ENCODE results near the gene REV3L. TPM values are rescaled to one million over a fixed set of nuclear protein-coding genes. Genes with fewer than 3 reads are reported as not detected.

Gene REV3L
- total RNA-seq, 1 experiment from 2014 or later: 12.8 TPM

DNA sequence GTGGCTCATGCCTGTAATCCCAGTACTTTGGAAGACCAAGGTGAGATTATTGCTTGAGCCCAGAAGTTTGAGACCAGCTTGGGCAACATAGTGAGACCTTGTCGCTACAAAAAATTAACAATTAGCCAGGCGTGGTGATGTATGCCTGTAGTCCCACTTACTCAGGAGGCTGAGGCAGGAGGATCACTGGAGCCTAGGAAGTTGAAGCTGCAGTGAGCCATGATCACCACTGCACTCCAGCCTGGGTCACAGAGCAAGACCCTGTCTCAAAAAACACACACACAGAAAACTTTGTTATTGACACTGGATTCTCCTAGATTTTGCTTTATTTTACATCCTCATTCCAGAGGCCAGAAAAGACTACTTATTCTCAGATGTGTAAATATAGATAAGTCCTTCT lies 9.5 kb upstream of the REV3L start (continued):
- TF ChIP-seq, protein P1, sequence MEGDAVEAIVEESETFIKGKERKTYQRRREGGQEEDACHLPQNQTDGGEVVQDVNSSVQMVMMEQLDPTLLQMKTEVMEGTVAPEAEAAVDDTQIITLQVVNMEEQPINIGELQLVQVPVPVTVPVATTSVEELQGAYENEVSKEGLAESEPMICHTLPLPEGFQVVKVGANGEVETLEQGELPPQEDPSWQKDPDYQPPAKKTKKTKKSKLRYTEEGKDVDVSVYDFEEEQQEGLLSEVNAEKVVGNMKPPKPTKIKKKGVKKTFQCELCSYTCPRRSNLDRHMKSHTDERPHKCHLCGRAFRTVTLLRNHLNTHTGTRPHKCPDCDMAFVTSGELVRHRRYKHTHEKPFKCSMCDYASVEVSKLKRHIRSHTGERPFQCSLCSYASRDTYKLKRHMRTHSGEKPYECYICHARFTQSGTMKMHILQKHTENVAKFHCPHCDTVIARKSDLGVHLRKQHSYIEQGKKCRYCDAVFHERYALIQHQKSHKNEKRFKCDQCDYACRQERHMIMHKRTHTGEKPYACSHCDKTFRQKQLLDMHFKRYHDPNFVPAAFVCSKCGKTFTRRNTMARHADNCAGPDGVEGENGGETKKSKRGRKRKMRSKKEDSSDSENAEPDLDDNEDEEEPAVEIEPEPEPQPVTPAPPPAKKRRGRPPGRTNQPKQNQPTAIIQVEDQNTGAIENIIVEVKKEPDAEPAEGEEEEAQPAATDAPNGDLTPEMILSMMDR (IDR thresholded peaks at IDR 0.05 in 2 of 3, conservative IDR thresholded peaks at IDR 0.05 in 1 of 3; ENCODE audit: borderline replicate concordance in 1 of 3, insufficient read depth in 1 of 3, low read depth in 2 of 3, low read length in 2 of 3): no peak
- no peak for TF ChIP-seq EZH2 (IDR thresholded peaks at IDR 0.05)

DNA sequence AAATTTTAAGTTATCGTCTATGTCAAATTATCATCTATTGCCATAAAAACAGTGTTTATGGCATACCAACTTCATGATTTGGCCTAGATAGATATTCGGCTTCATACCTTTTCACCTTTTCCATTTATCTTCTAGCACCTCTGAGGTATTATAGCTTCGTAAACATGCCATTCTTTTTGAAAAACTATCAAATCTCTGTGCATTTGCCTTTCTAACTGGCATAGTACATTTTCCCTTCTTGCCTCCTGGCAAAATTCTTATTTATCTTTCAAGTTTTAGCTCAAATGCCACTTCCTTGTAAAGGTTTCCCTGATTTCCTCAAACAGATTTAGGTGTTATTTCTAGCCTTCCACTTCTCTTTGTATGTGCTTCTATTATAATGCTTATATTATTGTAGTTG lies 7.0 kb upstream of the REV3L start:
- no peaks in the 10 kb centered on the region for H3K27me3 ChIP-seq (ENCODE audit: insufficient read depth, low read length)
- no peaks in the 10 kb centered on the region for H3K36me3 ChIP-seq (ENCODE audit: control insufficient read depth in 1 of 2, insufficient read depth in 2 of 2, low read length in 2 of 2)
- H3K4me3 ChIP-seq (replicated peaks in 1 of 2; ENCODE audit: low read depth in 1 of 2, low read length in 2 of 2): no peak overlapping the region
- H3K4me2 ChIP-seq (ENCODE audit: low read length): no peak overlapping the region
- H3K9ac ChIP-seq (ENCODE audit: low read length): no peak overlapping the region
- no peaks in the 10 kb centered on the region for H3K9me3 ChIP-seq (ENCODE audit: control insufficient read depth in 1 of 2, insufficient read depth in 1 of 2, low read depth in 1 of 2, low read length in 2 of 2)
- intact Hi-C loops (cut with micrococcal nuclease): no loop called here
- no peaks in the 10 kb centered on the region; a peak in 1 of 4 replicates for H3K4me1 ChIP-seq (ENCODE audit: control insufficient read depth in 1 of 2, insufficient read depth in 2 of 2, low read length in 2 of 2)
- no peaks in the 10 kb centered on the region for H3K9me2 ChIP-seq (ENCODE audit: insufficient read depth)
- ChIA-PET POLR2A (no interaction called here), CTCF (no interaction called here), RAD21 (ENCODE audit: low non-redundant PET in 1 of 2, low total read pairs in 2 of 2, uncharacterized antibody in 2 of 2, unreplicated experiment in 2 of 2) (no interaction called here)
- DNase-seq (ENCODE audit: low read depth, low spot score) (no peak), ATAC-seq (no peak)
- no peak overlapping the region for H3K27ac ChIP-seq (ENCODE audit: low read depth, low read length)
- BruUV-seq (replicated peaks): no TSS peak
- H4K20me1 ChIP-seq (ENCODE audit: insufficient read depth): no peaks in the 10 kb centered on the region
- H2AFZ ChIP-seq (ENCODE audit: low read depth, low read length, poor library complexity, severe bottlenecking): no peak overlapping the region
- H3K79me2 ChIP-seq (ENCODE audit: insufficient read depth, low read length): no peaks in the 10 kb centered on the region; the same call in 1 of the 2 replicates
- no peak for TF ChIP-seq EGR1 (IDR thresholded peaks at IDR 0.05; ENCODE audit: low read depth)
- no peak for TF ChIP-seq ZFX (IDR thresholded peaks at IDR 0.05)
- TF ChIP-seq ZNF274 (IDR thresholded peaks at IDR 0.05; ENCODE audit: low read depth, low read length): no peak
- no peak for TF ChIP-seq SIN3A (IDR thresholded peaks at IDR 0.05; ENCODE audit: low read depth)
- no peak for TF ChIP-seq YY1 (IDR thresholded peaks at IDR 0.05; ENCODE audit: extremely low read depth, insufficient replicate concordance, low read depth, low read length)
- TF ChIP-seq RAD21 (IDR thresholded peaks at IDR 0.05; ENCODE audit: low read depth): no peak
- no peak for TF ChIP-seq ELF1 (IDR thresholded peaks at IDR 0.05; ENCODE audit: borderline replicate concordance, low read depth)
- TF ChIP-seq CBX3 (IDR thresholded peaks at IDR 0.05; ENCODE audit: low read depth): no peak
- TF ChIP-seq POLR2AphosphoS5 (IDR thresholded peaks at IDR 0.05; ENCODE audit: low read depth, low read length): no peak
- TF ChIP-seq, protein P1 (IDR thresholded peaks at IDR 0.05 in 2 of 3, conservative IDR thresholded peaks at IDR 0.05 in 1 of 3; ENCODE audit: borderline replicate concordance in 1 of 3, insufficient read depth in 1 of 3, low read depth in 2 of 3, low read length in 2 of 3): no peak
- TF ChIP-seq SRF (IDR thresholded peaks at IDR 0.05; ENCODE audit: low read depth): no peak
- TF ChIP-seq TCF7L2 (IDR thresholded peaks at IDR 0.05; ENCODE audit: borderline replicate concordance, extremely low read depth, insufficient read depth, insufficient read length): no peak
- TF ChIP-seq JUND (IDR thresholded peaks at IDR 0.05): no peak
- no peak for TF ChIP-seq POLR2A (IDR thresholded peaks at IDR 0.05; ENCODE audit: borderline replicate concordance, extremely low read depth, insufficient read depth, insufficient read length)
